ENCODE results near the gene NUP93. TPM values are rescaled to one million over a fixed set of nuclear protein-coding genes. Genes with fewer than 3 reads are reported as not detected.

Gene NUP93
- polyA plus RNA-seq, 1 of the 3 experiments (the other 2 are of a cell fraction), result 43.1 TPM

GRCh38 chr16:56764835-56765234 lies 34.9 kb downstream of the NUP93 start:
- no peaks in the 10 kb centered on the region for H3K79me2 ChIP-seq (ENCODE audit: insufficient read depth)
- no peak overlapping the region for H3K4me2 ChIP-seq
- peaks cover 7 to 31% of the 10 kb centered on the region in 2 experiments for H3K36me3 ChIP-seq (replicated peaks in 1 of 2; ENCODE audit: control insufficient read depth in 1 of 2, insufficient read depth in 2 of 2, low read length in 1 of 2)
- no peak overlapping the region for H3K9ac ChIP-seq
- no peak for DNase-seq
- H2AFZ ChIP-seq (ENCODE audit: low read depth), result no peak overlapping the region
- H3K9me2 ChIP-seq, result no peaks in the 10 kb centered on the region
- 65% methylated on average over 2 of the region's 2 CpGs for WGBS (ENCODE audit: low lambda C conversion rate)
- peaks cover 0 to 15% of the 10 kb centered on the region in 2 experiments; a peak in 2 of 4 replicates for H3K4me1 ChIP-seq (ENCODE audit: control insufficient read depth in 1 of 2, insufficient read depth in 2 of 2, low read depth in 1 of 2, low read length in 1 of 2)
- TF ChIP-seq SIN3A (IDR thresholded peaks at IDR 0.05; ENCODE audit: borderline replicate concordance, low read depth, low read length), result no peak
- TF ChIP-seq PBX3 (IDR thresholded peaks at IDR 0.05), result no peak
- TF ChIP-seq RCOR1 (IDR thresholded peaks at IDR 0.05; ENCODE audit: low read length), result no peak
- TF ChIP-seq FOSL2 (IDR thresholded peaks at IDR 0.05; ENCODE audit: borderline replicate concordance, low read depth), result no peak
- TF ChIP-seq MEF2A (IDR thresholded peaks at IDR 0.05; ENCODE audit: borderline replicate concordance, low read depth), result no peak
- no peak for TF ChIP-seq FOXJ3 (CRISPR knock-in tag; IDR thresholded peaks at IDR 0.05)
- no peak for TF ChIP-seq POLR2AphosphoS5 (IDR thresholded peaks at IDR 0.05; ENCODE audit: low read depth, low read length)
- TF ChIP-seq RAD21 (IDR thresholded peaks at IDR 0.05; ENCODE audit: low read length), result no peak
- TF ChIP-seq REST (IDR thresholded peaks at IDR 0.05; ENCODE audit: low read depth, low read length), result no peak
- no peak for TF ChIP-seq FOXM1 (IDR thresholded peaks at IDR 0.05; ENCODE audit: low read depth)
- TF ChIP-seq TEAD4 (IDR thresholded peaks at IDR 0.05; ENCODE audit: borderline replicate concordance, insufficient read depth), result no peak
- TF ChIP-seq SMC3 (IDR thresholded peaks at IDR 0.05; ENCODE audit: low read depth, low read length), result no peak
- no peak for TF ChIP-seq YY1 (IDR thresholded peaks at IDR 0.05; ENCODE audit: low read depth)
- H3K9me3 ChIP-seq, result no peaks in the 10 kb centered on the region
- no peak overlapping the region for H3K4me3 ChIP-seq (ENCODE audit: low read depth in 2 of 2, low read length in 1 of 2)
- CTCF ChIA-PET, result interaction anchor here (1.0 to 1.5 kb wide), 4 partner anchors 9 to 187 kb away, joined by 3 to 4 read pairs (median 4); no protein-coding TSS in a partner anchor
- no peaks in the 10 kb centered on the region for H3K27me3 ChIP-seq (ENCODE audit: insufficient read depth)
- POLR2A ChIA-PET, result no interaction called here
- no peaks in the 10 kb centered on the region for H3F3A ChIP-seq (replicated peaks; ENCODE audit: insufficient read depth)
- H3K27ac ChIP-seq (ENCODE audit: low read depth in 2 of 2, low read length in 1 of 2), result no peak overlapping the region
- no peaks in the 10 kb centered on the region for H4K20me1 ChIP-seq (ENCODE audit: insufficient read depth)

DNA sequence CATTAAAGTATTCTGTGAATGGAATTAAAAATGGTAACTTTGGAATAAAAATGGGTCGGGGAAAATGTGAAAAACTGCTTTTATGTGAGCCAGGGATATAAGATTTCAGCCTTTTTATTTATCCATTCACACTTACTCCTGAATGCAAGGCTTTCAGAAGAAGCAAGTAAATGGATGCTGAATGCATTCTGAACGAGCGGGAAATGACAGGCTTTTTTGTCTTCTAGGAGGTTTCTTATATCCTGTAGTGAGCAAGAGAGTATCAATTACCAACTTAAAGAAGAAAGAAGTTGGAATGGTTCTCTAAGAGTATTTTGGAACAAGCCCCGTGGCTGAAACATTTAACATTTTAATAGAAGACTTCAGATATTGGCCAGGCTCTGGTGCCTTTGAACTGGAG lies 36.0 kb downstream of the NUP93 start:
- CTCF ChIA-PET, result interaction anchor here (1.5 to 1.7 kb wide), 2 partner anchors 24 to 27 kb away, joined by 4 read pairs; no protein-coding TSS in a partner anchor
- Histone ChIP-seq H3K4me3 (ENCODE audit: low read depth in 2 of 2, low read length in 1 of 2) (no peak overlapping the region), H3K9me3 (no peaks in the 10 kb centered on the region), H3K27me3 (ENCODE audit: insufficient read depth) (no peaks in the 10 kb centered on the region), H3K9me2 (no peaks in the 10 kb centered on the region), H2AFZ (ENCODE audit: low read depth) (no peak overlapping the region), H3K4me2 (no peak overlapping the region), H4K20me1 (ENCODE audit: insufficient read depth) (no peaks in the 10 kb centered on the region), H3K9ac (no peak overlapping the region), H3F3A (replicated peaks; ENCODE audit: insufficient read depth) (no peaks in the 10 kb centered on the region), H3K79me2 (ENCODE audit: insufficient read depth) (no peaks in the 10 kb centered on the region), H3K27ac (ENCODE audit: low read depth in 2 of 2, low read length in 1 of 2) (no peak overlapping the region), H3K36me3 (replicated peaks in 1 of 2; ENCODE audit: control insufficient read depth in 1 of 2, insufficient read depth in 2 of 2, low read length in 1 of 2) (peaks cover 7 to 22% of the 10 kb centered on the region in 2 experiments), H3K4me1 (ENCODE audit: control insufficient read depth in 1 of 2, insufficient read depth in 2 of 2, low read depth in 1 of 2, low read length in 1 of 2) (peaks cover 0 to 15% of the 10 kb centered on the region in 2 experiments; a peak in 2 of 4 replicates)
- 98% methylated on average over 4 of the region's 4 CpGs for WGBS (ENCODE audit: low lambda C conversion rate)
- POLR2A ChIA-PET, result no interaction called here
- no peak for DNase-seq
- TF ChIP-seq, protein P1, sequence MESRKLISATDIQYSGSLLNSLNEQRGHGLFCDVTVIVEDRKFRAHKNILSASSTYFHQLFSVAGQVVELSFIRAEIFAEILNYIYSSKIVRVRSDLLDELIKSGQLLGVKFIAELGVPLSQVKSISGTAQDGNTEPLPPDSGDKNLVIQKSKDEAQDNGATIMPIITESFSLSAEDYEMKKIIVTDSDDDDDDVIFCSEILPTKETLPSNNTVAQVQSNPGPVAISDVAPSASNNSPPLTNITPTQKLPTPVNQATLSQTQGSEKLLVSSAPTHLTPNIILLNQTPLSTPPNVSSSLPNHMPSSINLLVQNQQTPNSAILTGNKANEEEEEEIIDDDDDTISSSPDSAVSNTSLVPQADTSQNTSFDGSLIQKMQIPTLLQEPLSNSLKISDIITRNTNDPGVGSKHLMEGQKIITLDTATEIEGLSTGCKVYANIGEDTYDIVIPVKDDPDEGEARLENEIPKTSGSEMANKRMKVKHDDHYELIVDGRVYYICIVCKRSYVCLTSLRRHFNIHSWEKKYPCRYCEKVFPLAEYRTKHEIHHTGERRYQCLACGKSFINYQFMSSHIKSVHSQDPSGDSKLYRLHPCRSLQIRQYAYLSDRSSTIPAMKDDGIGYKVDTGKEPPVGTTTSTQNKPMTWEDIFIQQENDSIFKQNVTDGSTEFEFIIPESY (IDR thresholded peaks at IDR 0.05; ENCODE audit: borderline replicate concordance, low read depth), result no peak
- TF ChIP-seq RAD21 (IDR thresholded peaks at IDR 0.05; ENCODE audit: low read length) (no peak), TCF12 (IDR thresholded peaks at IDR 0.05) (no peak), ELF1 (IDR thresholded peaks at IDR 0.05) (no peak), EP300 (IDR thresholded peaks at IDR 0.05; ENCODE audit: borderline replicate concordance in 1 of 2, low read depth in 1 of 2, low read length in 1 of 2) (no peak), MEF2A (IDR thresholded peaks at IDR 0.05; ENCODE audit: borderline replicate concordance, low read depth) (no peak), RFX5 (IDR thresholded peaks at IDR 0.05; ENCODE audit: low read length) (no peak), CHD2 (IDR thresholded peaks at IDR 0.05; ENCODE audit: low read length, partially characterized antibody) (no peak), USF1 (IDR thresholded peaks at IDR 0.05; ENCODE audit: borderline replicate concordance, low read depth) (no peak), RXRA (IDR thresholded peaks at IDR 0.05; ENCODE audit: borderline replicate concordance, low read depth) (no peak), GABPA (IDR thresholded peaks at IDR 0.05; ENCODE audit: low read depth) (no peak)
- TF ChIP-seq, protein P2, sequence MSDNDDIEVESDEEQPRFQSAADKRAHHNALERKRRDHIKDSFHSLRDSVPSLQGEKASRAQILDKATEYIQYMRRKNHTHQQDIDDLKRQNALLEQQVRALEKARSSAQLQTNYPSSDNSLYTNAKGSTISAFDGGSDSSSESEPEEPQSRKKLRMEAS (IDR thresholded peaks at IDR 0.05; ENCODE audit: low read depth), result no peak
